ENCODE measurements around the gene SLC9A3.

The SLC9A3 gene

GRCh38 chr5:568061-568781 is 44.0 kb upstream of the SLC9A3 start:
- Histone ChIP-seq H3K4me3 (ENCODE audit: low read depth, low read length) (no peak overlapping the region), H3K9me3 (ENCODE audit: control insufficient read depth, insufficient read depth, low read depth, low read length) (no peaks in the 10 kb centered on the region), H3K27ac (ENCODE audit: extremely low read depth, low read depth, low read length) (no peak overlapping the region), H3K4me1 (ENCODE audit: control insufficient read depth, insufficient read depth, low read length) (no peaks in the 10 kb centered on the region), H3K36me3 (ENCODE audit: control insufficient read depth in 2 of 2, insufficient read depth in 1 of 2, low read length in 2 of 2) (no peaks in the 10 kb centered on the region)
- ChIA-PET CTCF (no interaction called here), POLR2A (no interaction called here)
- no peak for TF ChIP-seq ZFP37 (tag by site-specific recombination; IDR thresholded peaks at IDR 0.05)
- TF ChIP-seq ZBTB6 (tag by site-specific recombination; IDR thresholded peaks at IDR 0.05), result no peak
- TF ChIP-seq AEBP2 (tag by site-specific recombination; IDR thresholded peaks at IDR 0.05; ENCODE audit: borderline replicate concordance), result no peak
- TF ChIP-seq ZNF777 (tag by site-specific recombination; IDR thresholded peaks at IDR 0.05; ENCODE audit: borderline replicate concordance), result no peak
- TF ChIP-seq ZNF624 (tag by site-specific recombination; IDR thresholded peaks at IDR 0.05), result no peak
- no peak for TF ChIP-seq PRDM2 (tag by site-specific recombination; IDR thresholded peaks at IDR 0.05; ENCODE audit: borderline replicate concordance)
- no peak for TF ChIP-seq ZNF416 (tag by site-specific recombination; IDR thresholded peaks at IDR 0.05)
- no peak for TF ChIP-seq PATZ1 (tag by site-specific recombination; IDR thresholded peaks at IDR 0.05)
- TF ChIP-seq ZNF354C (tag by site-specific recombination; IDR thresholded peaks at IDR 0.05; ENCODE audit: borderline replicate concordance, low read depth), result no peak
- TF ChIP-seq ZSCAN18 (tag by site-specific recombination; IDR thresholded peaks at IDR 0.05), result no peak
- TF ChIP-seq ZSCAN5A (tag by site-specific recombination; IDR thresholded peaks at IDR 0.05), result no peak
- no peak for TF ChIP-seq ZNF558 (tag by site-specific recombination; IDR thresholded peaks at IDR 0.05)
- no peak for TF ChIP-seq ZNF18 (tag by site-specific recombination; IDR thresholded peaks at IDR 0.05)
- no peak for TF ChIP-seq EGR2 (tag by site-specific recombination; IDR thresholded peaks at IDR 0.05; ENCODE audit: low read depth)
- no peak for TF ChIP-seq ZNF521 (tag by site-specific recombination; IDR thresholded peaks at IDR 0.05)
- TF ChIP-seq ZNF174 (tag by site-specific recombination; IDR thresholded peaks at IDR 0.05), result no peak
- no peak for TF ChIP-seq YY2 (tag by site-specific recombination; IDR thresholded peaks at IDR 0.05)
- no peak for TF ChIP-seq PRDM4 (tag by site-specific recombination; IDR thresholded peaks at IDR 0.05)
- peak; percentile 46 for TF ChIP-seq GLIS1 (tag by site-specific recombination; IDR thresholded peaks at IDR 0.05)
